Large intestine (tissue), 3 donors: ENCODE results near the gene CBL. TPM values are rescaled to one million over a fixed set of nuclear protein-coding genes. Genes with fewer than 3 reads are reported as not detected.
A peak's percentile ranks its signal among the peaks of the same experiment; 100 is the strongest.

Experiments
- DNase-seq, 2 donors: peaks; one replicate each; pipeline versions ENCODE4 v3.0.0 to v3.0.0-alpha.2; 2013
- H3K27ac ChIP-seq: one replicate; pipeline ENCODE4 v1.5.1; 2013; ENCODE audit warnings: low read length
- H3K27me3 ChIP-seq: 2 replicates; pipeline ENCODE4 v1.6.1; 2013; ENCODE audit warnings: low read length; ENCODE audit not compliant: control insufficient read depth, insufficient read depth
- H3K36me3 ChIP-seq: 2 replicates; pipeline ENCODE4 v1.6.1; 2013; ENCODE audit warnings: low read length; ENCODE audit not compliant: control insufficient read depth, insufficient read depth
- H3K4me1 ChIP-seq: one replicate; pipeline ENCODE4 v1.6.1; 2013; ENCODE audit warnings: low read length; ENCODE audit not compliant: control insufficient read depth, insufficient read depth
- H3K4me3 ChIP-seq: one replicate; pipeline ENCODE4 v1.5.1; 2013; ENCODE audit warnings: low read length
- H3K9me3 ChIP-seq: one replicate; pipeline ENCODE4 v1.6.1; 2013; ENCODE audit warnings: mild to moderate bottlenecking, low read depth, low read length, moderate library complexity; ENCODE audit not compliant: control insufficient read depth
- WGBS: methylation state at CpG from one replicate; pipeline ENCODE4 v1.1.5; 2013; ENCODE audit warnings: low lambda C conversion rate; ENCODE audit not compliant: insufficient coverage; 5-methylcytosine and 5-hydroxymethylcytosine counted together
- polyA plus RNA-seq: library from polyadenylated mRNA; unstranded; fragments of 120-200 nt; gene quantifications from one replicate; pipeline ENCODE4 v1.2.1, GENCODE V29; 2013

The CBL gene
- polyA plus RNA-seq, 1 donor: 12.7 TPM

DNA sequence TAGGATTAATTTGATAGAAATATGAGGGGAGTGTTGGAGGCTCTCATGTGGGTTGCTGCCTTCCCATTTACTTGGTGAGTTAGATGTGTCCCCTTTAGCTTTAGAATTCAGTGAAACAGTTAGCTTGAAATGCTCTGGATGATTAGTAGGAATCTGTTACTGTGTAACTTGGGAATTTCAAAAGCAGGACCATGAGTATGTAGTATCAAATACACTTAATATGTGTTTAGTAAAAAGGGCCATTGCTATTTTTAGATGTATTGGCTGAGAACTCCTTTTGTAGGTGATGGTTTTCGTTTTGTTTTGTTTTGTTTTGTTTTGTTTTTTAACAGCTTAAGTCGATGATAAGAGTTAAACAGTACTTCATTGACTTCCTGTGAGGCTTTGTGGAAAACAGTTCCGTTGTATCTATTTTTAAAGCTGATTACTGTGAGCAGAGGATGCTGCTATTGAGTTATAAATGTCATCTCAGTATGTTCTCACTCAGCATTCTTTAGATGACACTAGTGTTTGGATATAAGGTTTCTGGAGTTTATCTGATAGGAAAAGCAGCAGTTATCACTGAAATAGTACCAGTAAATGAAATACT is 57.3 kb downstream of the CBL start:
- H3K27ac ChIP-seq: no peak overlapping the region
- H3K9me3 ChIP-seq: no peaks in the 10 kb centered on the region
- no peaks in the 10 kb centered on the region for H3K36me3 ChIP-seq
- H3K27me3 ChIP-seq: no peaks in the 10 kb centered on the region
- H3K4me1 ChIP-seq: no peaks in the 10 kb centered on the region
- no peak overlapping the region for H3K4me3 ChIP-seq
- WGBS: 72% methylated on average over 2 of the region's 3 CpGs
- no peak for DNase-seq

DNA sequence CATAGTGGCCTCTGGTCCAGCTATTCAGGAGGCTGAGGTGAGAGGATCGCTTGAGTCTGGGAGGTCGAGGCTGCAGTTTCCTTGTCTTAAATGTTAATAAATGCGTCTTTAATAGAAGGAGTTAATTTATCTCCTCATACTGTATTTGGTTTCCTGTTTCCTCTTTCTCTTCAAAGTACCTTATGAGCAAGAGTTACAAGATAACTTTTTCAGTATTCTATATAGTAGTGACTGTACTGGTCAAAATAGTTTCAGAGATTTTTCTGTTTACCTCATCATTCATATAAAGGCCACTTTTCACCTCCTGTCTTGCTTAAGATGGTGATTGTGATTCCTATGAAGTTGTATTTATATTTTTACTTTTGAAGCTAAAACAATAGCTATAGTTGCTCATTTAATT is 59.9 kb downstream of the CBL start:
- no peaks in the 10 kb centered on the region for H3K9me3 ChIP-seq
- no peak for DNase-seq

DNA sequence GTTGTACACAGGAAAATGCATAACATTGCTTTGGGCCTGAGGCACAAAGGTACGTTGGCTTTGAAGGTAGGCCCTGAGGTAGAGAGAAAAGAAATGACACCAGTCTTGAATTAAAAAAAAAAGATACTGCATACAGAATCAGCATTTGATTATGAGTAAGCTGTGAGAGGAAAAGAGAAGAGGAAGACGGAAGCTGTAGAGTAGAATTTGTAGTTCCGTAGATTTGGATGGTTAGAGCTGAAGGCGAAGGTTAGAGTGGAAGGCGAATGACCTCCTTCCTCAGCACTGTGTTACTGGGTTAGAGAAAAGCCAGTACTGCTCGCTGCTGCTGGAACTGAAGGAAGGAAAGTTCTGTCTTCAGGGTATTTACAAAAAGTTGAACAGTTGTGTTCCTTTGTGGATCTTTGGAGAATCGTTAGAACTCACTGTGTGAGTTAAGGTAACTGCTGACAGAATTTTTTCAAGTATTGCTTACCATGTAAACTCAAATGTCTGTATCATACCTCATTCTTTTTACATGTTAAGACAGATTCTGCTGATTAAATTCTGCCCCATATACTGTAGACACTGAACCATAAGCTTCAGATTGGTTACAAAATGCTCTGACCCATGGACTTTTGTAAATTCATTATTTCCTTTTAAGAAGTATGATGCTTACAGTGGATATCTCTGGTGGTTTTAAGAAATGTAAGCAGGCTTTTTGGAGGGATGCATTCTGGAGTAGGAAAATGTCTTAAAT is 60.5 kb downstream of the CBL start:
- H3K9me3 ChIP-seq: no peaks in the 10 kb centered on the region
- no peak overlapping the region for H3K27ac ChIP-seq
- 100% methylated on average over 2 of the region's 7 CpGs for WGBS
- H3K4me1 ChIP-seq: no peaks in the 10 kb centered on the region
- no peaks in the 10 kb centered on the region for H3K36me3 ChIP-seq
- no peaks in the 10 kb centered on the region for H3K27me3 ChIP-seq
- DNase-seq: no peak
- no peak overlapping the region for H3K4me3 ChIP-seq

More for the DNA sequence above, 59.9 kb downstream of the CBL start:
- H3K4me3 ChIP-seq: no peak overlapping the region
- no peaks in the 10 kb centered on the region for H3K36me3 ChIP-seq
- H3K4me1 ChIP-seq: no peaks in the 10 kb centered on the region
- no CpG with 5 or more reads among the region's 3 CpGs for WGBS
- H3K27me3 ChIP-seq: no peaks in the 10 kb centered on the region
- no peak overlapping the region for H3K27ac ChIP-seq

DNA sequence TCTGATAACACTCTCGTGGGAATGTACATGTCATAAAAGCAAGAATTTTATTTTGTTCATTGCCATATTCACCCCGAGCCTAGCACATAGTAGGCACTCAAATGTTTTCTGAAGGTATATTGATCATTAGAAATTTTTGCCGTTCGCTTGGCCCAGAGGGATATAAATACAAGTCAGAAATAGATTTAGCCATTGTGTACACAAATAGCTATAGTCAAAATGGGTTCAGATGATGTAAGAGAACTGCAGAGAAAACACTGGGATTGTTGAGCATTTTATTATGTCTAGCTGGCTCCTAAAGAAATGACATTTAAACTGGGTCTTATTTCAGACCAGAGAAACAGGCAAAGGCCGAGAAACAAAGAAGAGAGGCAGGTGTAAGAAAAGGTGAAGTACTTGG is 61.5 kb downstream of the CBL start:
- H3K4me1 ChIP-seq: no peaks in the 10 kb centered on the region
- whole genome bisulfite sequencing: 100% methylated on average over 1 of the region's 5 CpGs

DNA sequence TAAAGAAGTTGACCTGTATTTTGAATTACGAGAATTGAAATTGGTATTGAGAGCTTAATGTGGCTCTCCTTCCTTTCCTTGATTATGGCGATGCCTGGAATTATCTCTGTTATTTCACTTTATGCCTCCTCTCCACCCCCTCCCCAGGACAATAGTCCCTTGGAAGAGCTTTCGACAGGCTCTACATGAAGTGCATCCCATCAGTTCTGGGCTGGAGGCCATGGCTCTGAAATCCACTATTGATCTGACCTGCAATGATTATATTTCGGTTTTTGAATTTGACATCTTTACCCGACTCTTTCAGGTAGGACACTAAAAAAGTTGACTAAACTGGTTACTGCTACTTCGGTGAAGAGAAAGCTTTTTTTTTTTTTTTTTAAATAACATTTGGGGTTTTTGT is 67.6 kb downstream of the CBL start:
- 100% methylated on average over 2 of the region's 6 CpGs for WGBS
- Histone ChIP-seq H3K4me3 (no peak overlapping the region), H3K27me3 (no peaks in the 10 kb centered on the region)

More for the DNA sequence above, 61.5 kb downstream of the CBL start:
- DNase-seq: no peak
- Histone ChIP-seq H3K9me3 (no peaks in the 10 kb centered on the region), H3K4me3 (no peak overlapping the region), H3K27ac (no peak overlapping the region), H3K27me3 (no peaks in the 10 kb centered on the region), H3K36me3 (peaks cover 4% of the 10 kb centered on the region)

DNA sequence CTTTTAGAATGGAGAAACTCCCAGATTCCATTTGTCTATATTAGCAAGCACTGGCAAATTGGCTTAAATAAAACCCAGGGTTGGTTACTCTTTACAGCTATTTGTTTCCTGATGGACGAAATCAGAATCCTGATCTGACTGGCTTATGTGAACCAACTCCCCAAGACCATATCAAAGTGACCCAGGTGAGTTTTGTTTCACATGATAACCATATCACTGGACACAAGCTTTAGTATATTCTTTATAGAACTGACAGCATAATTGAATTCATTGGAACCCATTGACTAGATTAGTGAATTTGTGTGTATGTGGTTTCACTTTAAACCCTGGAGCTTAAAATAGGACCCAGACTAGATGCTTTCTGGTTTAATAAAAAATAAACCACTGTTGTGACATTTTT is 71.5 kb downstream of the CBL start:
- no CpG with 5 or more reads among the region's 1 CpG for WGBS
- no peak overlapping the region for H3K4me3 ChIP-seq
- H3K9me3 ChIP-seq: no peaks in the 10 kb centered on the region
- H3K36me3 ChIP-seq: peaks cover 43% of the 10 kb centered on the region
- no peak for DNase-seq
- no peaks in the 10 kb centered on the region for H3K27me3 ChIP-seq
- H3K4me1 ChIP-seq: no peaks in the 10 kb centered on the region
- H3K27ac ChIP-seq: no peak overlapping the region

More for the DNA sequence above, 67.6 kb downstream of the CBL start:
- Histone ChIP-seq H3K36me3 (peaks cover 39% of the 10 kb centered on the region), H3K9me3 (no peaks in the 10 kb centered on the region), H3K4me1 (no peaks in the 10 kb centered on the region), H3K27ac (no peak overlapping the region)
- DNase-seq: no peak

DNA sequence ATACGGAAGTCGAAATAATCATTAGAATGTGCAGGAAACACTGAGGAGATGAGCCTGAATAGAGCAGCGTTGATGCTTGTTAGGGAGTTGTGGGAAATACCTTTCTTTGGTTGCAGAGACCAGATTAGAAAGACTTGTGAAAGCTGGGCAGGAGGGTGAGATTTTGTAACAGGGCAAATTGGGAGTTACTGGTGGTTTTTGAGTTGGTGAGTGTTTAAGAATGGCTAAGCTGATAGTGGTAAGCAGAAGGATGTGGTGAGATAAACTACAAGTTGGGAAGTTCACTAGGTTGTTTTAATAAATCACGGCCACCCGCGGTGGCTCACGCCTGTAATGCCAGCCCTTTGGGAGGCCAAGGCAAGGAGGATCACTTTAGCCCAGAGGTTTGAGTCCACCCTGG is 76.4 kb downstream of the CBL start:
- H3K4me1 ChIP-seq: no peaks in the 10 kb centered on the region
- H3K4me3 ChIP-seq: no peak overlapping the region
- H3K36me3 ChIP-seq: peaks cover 38% of the 10 kb centered on the region
- WGBS: 100% methylated on average over 2 of the region's 7 CpGs
- H3K9me3 ChIP-seq: no peaks in the 10 kb centered on the region
- H3K27me3 ChIP-seq: no peaks in the 10 kb centered on the region
- no peak overlapping the region for H3K27ac ChIP-seq
- DNase-seq: no peak

DNA sequence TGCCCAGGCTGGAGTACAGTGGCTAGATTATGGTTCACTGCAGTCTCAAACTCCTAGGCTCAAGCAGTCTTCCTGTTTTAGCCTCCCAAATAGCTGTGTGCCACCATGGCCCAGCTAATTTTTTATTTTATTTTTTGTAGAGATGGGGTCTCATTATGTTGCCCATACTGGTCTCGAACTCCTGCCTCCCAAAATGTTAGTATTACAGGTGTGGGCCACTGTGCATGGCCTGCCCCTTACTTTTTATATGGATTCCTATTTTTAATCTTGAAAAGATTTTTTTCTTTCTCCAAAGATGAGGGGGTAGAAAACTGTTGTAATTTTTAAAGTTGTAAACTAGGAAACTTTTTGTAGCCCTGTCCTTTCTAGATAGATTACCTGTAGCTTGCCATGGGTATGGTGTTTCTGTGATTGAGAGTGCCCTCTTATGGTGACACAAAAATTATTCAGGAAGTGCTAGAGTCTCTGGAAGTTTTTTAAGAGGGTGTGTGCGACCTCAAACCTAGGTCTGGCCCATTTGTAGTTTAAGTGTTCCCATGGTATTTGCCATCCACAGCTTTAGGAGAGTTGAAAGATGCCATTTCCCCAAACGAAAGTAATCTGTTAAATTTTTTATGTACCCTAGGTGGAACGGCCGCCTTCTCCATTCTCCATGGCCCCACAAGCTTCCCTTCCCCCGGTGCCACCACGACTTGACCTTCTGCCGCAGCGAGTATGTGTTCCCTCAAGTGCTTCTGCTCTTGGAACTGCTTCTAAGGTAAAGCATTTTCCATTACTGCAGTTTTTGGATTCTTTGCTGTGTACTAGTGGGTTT is 78.4 kb downstream of the CBL start:
- no peak overlapping the region for H3K4me3 ChIP-seq
- 79% methylated on average over 5 of the region's 9 CpGs for WGBS
- H3K4me1 ChIP-seq: no peaks in the 10 kb centered on the region
- peak in 1 of 2 donors; percentile 13 for DNase-seq
- H3K36me3 ChIP-seq: peaks cover 31% of the 10 kb centered on the region
- H3K9me3 ChIP-seq: no peaks in the 10 kb centered on the region
- H3K27ac ChIP-seq: no peak overlapping the region
- H3K27me3 ChIP-seq: no peaks in the 10 kb centered on the region

DNA sequence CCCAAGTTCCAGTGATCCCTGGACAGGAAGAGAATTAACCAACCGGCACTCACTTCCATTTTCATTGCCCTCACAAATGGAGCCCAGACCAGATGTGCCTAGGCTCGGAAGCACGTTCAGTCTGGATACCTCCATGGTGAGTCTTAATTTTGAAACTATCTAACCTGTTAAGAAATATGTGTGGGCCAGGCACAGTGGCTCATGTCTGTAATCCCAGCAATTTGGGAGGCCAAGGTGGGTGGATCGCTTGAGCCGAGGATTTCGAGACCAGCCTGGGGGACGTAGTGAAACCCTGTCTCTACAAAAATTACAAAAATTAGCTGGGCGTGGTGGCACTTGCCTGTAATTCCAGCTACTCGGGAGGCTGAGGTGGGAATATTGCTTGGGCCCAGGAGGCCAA is 79.3 kb downstream of the CBL start:
- H3K4me3 ChIP-seq: no peak overlapping the region
- no CpG with 5 or more reads among the region's 9 CpGs for WGBS

DNA sequence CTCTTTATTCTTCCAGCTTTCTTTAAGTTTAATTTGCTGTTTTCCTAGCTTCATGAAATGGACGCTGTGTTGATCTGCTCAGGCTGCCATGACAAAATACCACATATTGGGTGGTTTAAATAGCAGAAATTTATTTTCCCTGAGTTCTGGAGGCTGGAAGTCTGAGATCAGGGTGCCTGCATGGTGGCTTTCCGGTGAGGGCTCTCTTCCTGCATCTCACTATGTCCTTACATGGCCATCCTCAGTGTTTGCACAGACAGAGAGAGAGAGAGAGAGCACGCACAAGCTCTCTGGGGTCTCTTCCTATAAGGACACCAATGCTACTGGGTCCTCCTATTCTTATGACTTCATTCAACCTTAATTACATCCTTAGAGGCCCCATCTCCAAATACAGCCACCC is 82.1 kb downstream of the CBL start:
- no CpG with 5 or more reads among the region's 3 CpGs for WGBS
- H3K27ac ChIP-seq: no peak overlapping the region
- no peak overlapping the region for H3K4me3 ChIP-seq
- no peaks in the 10 kb centered on the region for H3K4me1 ChIP-seq
- peaks cover 47% of the 10 kb centered on the region for H3K36me3 ChIP-seq
- H3K9me3 ChIP-seq: peaks cover 6% of the 10 kb centered on the region
- no peak for DNase-seq
- no peaks in the 10 kb centered on the region for H3K27me3 ChIP-seq

More for the DNA sequence above, 79.3 kb downstream of the CBL start:
- no peaks in the 10 kb centered on the region for H3K9me3 ChIP-seq
- no peaks in the 10 kb centered on the region for H3K4me1 ChIP-seq
- no peak overlapping the region for H3K27ac ChIP-seq
- H3K27me3 ChIP-seq: no peaks in the 10 kb centered on the region
- peaks cover 34% of the 10 kb centered on the region for H3K36me3 ChIP-seq
- no peak for DNase-seq
